Endothelial cell of umbilical vein (primary cell): ENCODE measurements around the gene ATP8A2. TPM values are rescaled to one million over a fixed set of nuclear protein-coding genes. Genes with fewer than 3 reads are reported as not detected.

Source experiments
- BruUV-seq: library from RNA; stranded (reverse); fragments of 400-500 nt; replicated peaks from 2 replicates; lab custom pipeline; 2021; lab: Mats Ljungman, UMichigan
- CTCF ChIA-PET: fragments of 300-600, 350-600 bp; sonication (Branson Sonifier 250); formaldehyde crosslinking; loops from one replicate; lab custom pipeline; 2021; ENCODE audit warnings: antibody characterized with exemption, inconsistent platforms; lab: Charles Lee
- POLR2A ChIA-PET: fragments of 300-600, 350-600 bp; sonication (Branson Sonifier 250); formaldehyde crosslinking; loops from one replicate; lab custom pipeline; 2021; ENCODE audit warnings: antibody characterized with exemption, inconsistent platforms; lab: Charles Lee
- DNase-seq: peaks from one replicate; pipeline ENCODE4 v3.0.0-alpha.2; 2011; ENCODE audit warnings: low read depth, low spot score
- FAIRE-seq: peaks from 2 replicates; lab custom pipeline; 2011; peaks lifted over from hg19 to GRCh38; lab: Jason Lieb, UNC
- H2AFZ ChIP-seq: 2 replicates; pipeline ENCODE4 v1.6.0; 2012; ENCODE audit warnings: low read depth, low read length, control low read depth, inconsistent platforms
- H3K27ac ChIP-seq: 2 replicates; pipeline ENCODE4 v1.5.1; 2011; ENCODE audit warnings: low read depth, mild to moderate bottlenecking, control low read depth, low read length, moderate library complexity; ENCODE audit not compliant: insufficient read depth
- H3K27me3 ChIP-seq, 2 experiments: 2 replicates each; pipeline versions ENCODE4 v1.6.0 to v1.6.1; 2011; ENCODE audit warnings: low read length in 2 of 2, mixed read lengths in 1 of 2; ENCODE audit not compliant: control insufficient read depth in 2 of 2, insufficient read depth in 2 of 2
- H3K36me3 ChIP-seq, 2 experiments: 2 replicates in 1 of 2; 3 replicates in 1 of 2; pipeline ENCODE4 v1.5.1; 2011; ENCODE audit warnings: low read length in 2 of 2, mild to moderate bottlenecking in 1 of 2, moderate library complexity in 1 of 2; ENCODE audit not compliant: control insufficient read depth in 2 of 2, insufficient read depth in 2 of 2; ENCODE audit errors: extremely low read depth in 1 of 2
- H3K4me1 ChIP-seq: 3 replicates; pipeline ENCODE4 v1.5.1; 2011; ENCODE audit warnings: mild to moderate bottlenecking, low read length; ENCODE audit not compliant: control insufficient read depth, insufficient read depth; ENCODE audit errors: extremely low read depth
- H3K4me2 ChIP-seq: 2 replicates; pipeline ENCODE4 v1.6.1; 2011; ENCODE audit warnings: low read length, control low read depth, mixed read lengths; ENCODE audit not compliant: insufficient read depth
- H3K4me3 ChIP-seq, 3 experiments: fragments of 200-600 bp in 1 of 3; sonication (generic), shearing (Covaris generic) in 1 of 3; replicated peaks in 1 of 3; 2 replicates each; pipeline ENCODE4 v1.5.1; 2011 to 2016; ENCODE audit warnings: control low read depth in 3 of 3, low read length in 3 of 3, mild to moderate bottlenecking in 2 of 3, inconsistent platforms in 1 of 3, low read depth in 1 of 3, moderate library complexity in 1 of 3; ENCODE audit not compliant: insufficient read depth in 1 of 3
- H3K79me2 ChIP-seq: 2 replicates; pipeline ENCODE4 v1.6.0; 2012; ENCODE audit warnings: low read length, inconsistent platforms; ENCODE audit not compliant: control insufficient read depth, insufficient read depth
- H3K9ac ChIP-seq: replicated peaks from 2 replicates; pipeline ENCODE3; 2011; ENCODE audit warnings: low read length, control low read depth; ENCODE audit not compliant: insufficient read depth; ENCODE audit errors: extremely low read depth
- H3K9me1 ChIP-seq: replicated peaks from 3 replicates; pipeline ENCODE4 v1.6.0; 2011; ENCODE audit warnings: mild to moderate bottlenecking, low read length; ENCODE audit not compliant: control insufficient read depth, insufficient read depth; ENCODE audit errors: extremely low read depth
- H3K9me3 ChIP-seq: replicated peaks from 2 replicates; pipeline ENCODE4 v1.5.1; 2012; ENCODE audit warnings: low read length, inconsistent platforms; ENCODE audit not compliant: control insufficient read depth, insufficient read depth
- H4K20me1 ChIP-seq: replicated peaks from 2 replicates; pipeline ENCODE3; 2011; ENCODE audit warnings: mild to moderate bottlenecking, low read length; ENCODE audit not compliant: control insufficient read depth, insufficient read depth; ENCODE audit errors: extremely low read depth
- EZH2 ChIP-seq: IDR thresholded peaks from 2 replicates; pipeline ENCODE4 v1.6.1; 2012; ENCODE audit warnings: borderline replicate concordance, low read depth, mild to moderate bottlenecking, moderate library complexity, low read length, inconsistent platforms; ENCODE audit not compliant: severe bottlenecking
- GATA2 ChIP-seq: IDR thresholded peaks from 2 replicates; pipeline ENCODE4 v1.7.0; 2011; ENCODE audit warnings: low read depth, mild to moderate bottlenecking, moderate library complexity, mixed read lengths, low read length; ENCODE audit not compliant: insufficient read length, insufficient read depth
- JUN ChIP-seq: IDR thresholded peaks from 2 replicates; pipeline ENCODE4 v1.6.1; 2011; ENCODE audit warnings: borderline replicate concordance, low read depth; ENCODE audit not compliant: insufficient read length, insufficient read depth
- MYC ChIP-seq: IDR thresholded peaks from one replicate; pipeline ENCODE4 v1.6.1; 2011; ENCODE audit warnings: mild to moderate bottlenecking, low read depth, low read length
- POLR2A ChIP-seq: IDR thresholded peaks from 2 replicates; pipeline ENCODE4 v1.6.1; 2012; ENCODE audit warnings: low read depth, mild to moderate bottlenecking, control low read depth, low read length
- POLR2AphosphoS5 ChIP-seq: IDR thresholded peaks from 2 replicates; pipeline ENCODE4 v1.6.1; 2012; ENCODE audit warnings: low read depth, mild to moderate bottlenecking, control low read depth, low read length, moderate library complexity; ENCODE audit not compliant: insufficient read depth
- dilution Hi-C: fragments of 300-500 bp; cut with MboI; formaldehyde crosslinking; loops from one replicate; pipeline ENCODE4 v1.15.0; 2019; ENCODE audit warnings: low sequenced_read_pairs; ENCODE audit not compliant: extremely low pct_ligation_motif_present
- intact Hi-C: fragments of 100-400 bp; cut with micrococcal nuclease; formaldehyde crosslinking; loops from one replicate; pipeline ENCODE4 v1.10.0; 2022
- polyA plus RNA-seq, 4 experiments: library from polyadenylated mRNA; depleted of rRNA in 3 of 4; stranded (reverse) in 3 of 4; unstranded in 1 of 4; fragments of >200 nt; gene quantifications; 2 replicates each; pipeline versions ENCODE4 v1.2.1 to v1.2.3, GENCODE V29; 2011 to 2012; ENCODE audit warnings: missing spikeins in 1 of 4
- total RNA-seq: library from RNA; stranded (reverse); gene quantifications from 2 replicates; pipeline ENCODE4 v1.2.3, GENCODE V29; 2021
- TF ChIP-seq, protein P1 (sequence below), 2 donors: IDR thresholded peaks; 1 replicate in 1 of 2; 2 replicates in 1 of 2; pipeline ENCODE4 v1.5.1; 2011; ENCODE audit warnings: low read length in 2 of 2, mild to moderate bottlenecking in 2 of 2, moderate library complexity in 2 of 2, control low read depth in 1 of 2, inconsistent platforms in 1 of 2, low read depth in 1 of 2; ENCODE audit not compliant: insufficient read depth in 1 of 2; ENCODE audit errors: extremely low read depth in 1 of 2
- TF ChIP-seq, protein P2 (sequence below): IDR thresholded peaks from 2 replicates; pipeline ENCODE4 v1.6.1; 2011; ENCODE audit not compliant: insufficient read depth, insufficient read length

Gene ATP8A2
- total and polyA plus RNA-seq, 2 donors (not counting 3 experiments of a cell fraction or from before 2014, with no cell fraction given): 0.11 to 0.49 TPM

DNA sequence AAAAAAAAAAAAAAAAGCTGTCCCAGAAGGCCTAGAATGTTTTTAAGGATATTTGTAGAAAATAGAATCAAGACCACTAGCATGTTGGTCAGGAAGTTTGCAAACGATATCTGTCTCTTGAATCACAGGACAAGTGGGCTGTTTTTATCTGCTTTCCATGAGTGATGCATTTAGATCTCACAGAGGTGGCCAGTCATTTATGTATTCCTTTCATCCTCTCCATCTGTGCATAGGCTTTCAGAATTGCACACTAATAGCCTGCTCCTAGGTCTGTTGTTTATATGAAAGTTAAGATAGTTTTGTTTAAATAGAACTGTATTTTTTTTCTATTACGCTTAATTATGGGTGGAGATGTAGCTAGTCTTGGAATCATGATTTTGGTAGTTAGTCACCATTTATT is 390.5 kb downstream of the ATP8A2 start:
- no peak overlapping the region for H2AFZ ChIP-seq
- no peak for FAIRE-seq
- no peak overlapping the region for H3K4me3 ChIP-seq
- H4K20me1 ChIP-seq: no peaks in the 10 kb centered on the region
- no peaks in the 10 kb centered on the region for H3K9me3 ChIP-seq
- no peak overlapping the region for H3K9ac ChIP-seq
- no peak overlapping the region for H3K4me2 ChIP-seq
- no peaks in the 10 kb centered on the region for H3K36me3 ChIP-seq
- ChIA-PET POLR2A (no interaction called here), CTCF (interaction anchor here (1.5 kb wide), 1 partner anchor 36 kb away, joined by 4 read pairs; no protein-coding TSS in a partner anchor)
- H3K79me2 ChIP-seq: no peaks in the 10 kb centered on the region
- no peaks in the 10 kb centered on the region for H3K4me1 ChIP-seq
- TF ChIP-seq POLR2AphosphoS5 (no peak), POLR2A (no peak), EZH2 (no peak), GATA2 (no peak), JUN (no peak), MYC (no peak)
- TF ChIP-seq, protein P1, sequence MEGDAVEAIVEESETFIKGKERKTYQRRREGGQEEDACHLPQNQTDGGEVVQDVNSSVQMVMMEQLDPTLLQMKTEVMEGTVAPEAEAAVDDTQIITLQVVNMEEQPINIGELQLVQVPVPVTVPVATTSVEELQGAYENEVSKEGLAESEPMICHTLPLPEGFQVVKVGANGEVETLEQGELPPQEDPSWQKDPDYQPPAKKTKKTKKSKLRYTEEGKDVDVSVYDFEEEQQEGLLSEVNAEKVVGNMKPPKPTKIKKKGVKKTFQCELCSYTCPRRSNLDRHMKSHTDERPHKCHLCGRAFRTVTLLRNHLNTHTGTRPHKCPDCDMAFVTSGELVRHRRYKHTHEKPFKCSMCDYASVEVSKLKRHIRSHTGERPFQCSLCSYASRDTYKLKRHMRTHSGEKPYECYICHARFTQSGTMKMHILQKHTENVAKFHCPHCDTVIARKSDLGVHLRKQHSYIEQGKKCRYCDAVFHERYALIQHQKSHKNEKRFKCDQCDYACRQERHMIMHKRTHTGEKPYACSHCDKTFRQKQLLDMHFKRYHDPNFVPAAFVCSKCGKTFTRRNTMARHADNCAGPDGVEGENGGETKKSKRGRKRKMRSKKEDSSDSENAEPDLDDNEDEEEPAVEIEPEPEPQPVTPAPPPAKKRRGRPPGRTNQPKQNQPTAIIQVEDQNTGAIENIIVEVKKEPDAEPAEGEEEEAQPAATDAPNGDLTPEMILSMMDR (IDR thresholded peaks at IDR 0.05; ENCODE audit: extremely low read depth in 1 of 2, insufficient read depth in 1 of 2, low read depth in 1 of 2, low read length in 2 of 2): no peak
- TF ChIP-seq, protein P2, sequence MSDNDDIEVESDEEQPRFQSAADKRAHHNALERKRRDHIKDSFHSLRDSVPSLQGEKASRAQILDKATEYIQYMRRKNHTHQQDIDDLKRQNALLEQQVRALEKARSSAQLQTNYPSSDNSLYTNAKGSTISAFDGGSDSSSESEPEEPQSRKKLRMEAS: no peak
- no peaks in the 10 kb centered on the region for H3K27me3 ChIP-seq
- no peaks in the 10 kb centered on the region for H3K9me1 ChIP-seq
- no peak overlapping the region for H3K27ac ChIP-seq
- DNase-seq: no peak
- dilution Hi-C loops: no loop called here
- BruUV-seq: no TSS peak
- intact Hi-C loops: no loop called here
